ENCODE data around the gene KIAA0930. TPM values are rescaled to one million over a fixed set of nuclear protein-coding genes. Genes with fewer than 3 reads are reported as not detected.

The KIAA0930 gene
- polyA plus RNA-seq, 1 of the 3 experiments (the other 2 are of a cell fraction): 80.8 TPM

DNA sequence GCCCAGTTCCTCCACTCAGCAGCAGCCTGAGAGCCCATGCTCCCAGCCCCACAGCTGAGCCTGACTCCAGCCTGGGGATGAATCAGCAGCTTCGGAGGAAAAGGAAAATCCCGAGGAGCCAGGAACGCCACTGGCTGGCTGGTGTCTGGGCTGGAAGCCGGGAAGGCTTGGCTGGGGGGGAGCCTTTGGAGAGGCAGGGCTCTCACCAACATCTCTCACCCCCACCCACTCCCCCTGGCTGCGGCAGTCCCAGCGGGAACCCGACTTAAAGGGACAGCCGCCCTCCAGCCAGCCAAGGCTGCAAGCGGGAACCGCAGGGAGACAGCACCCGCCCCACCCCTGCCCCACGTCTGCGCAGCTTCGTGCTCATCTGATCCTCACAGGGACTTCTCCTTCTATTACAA, 28.4 kb downstream of the KIAA0930 start:
- peak; percentile 75 for DNase-seq
- Histone ChIP-seq H3K36me3 (replicated peaks in 1 of 2; ENCODE audit: control insufficient read depth in 1 of 2, insufficient read depth in 2 of 2, low read length in 1 of 2) (peaks cover 0 to 4% of the 10 kb centered on the region in 2 experiments), H3K4me2 (peak overlapping the region; percentile 72), H3K4me3 (ENCODE audit: low read depth in 2 of 2, low read length in 1 of 2) (peak overlapping the region; percentile 42 to 59), H2AFZ (ENCODE audit: low read depth) (peak overlapping the region; percentile 16; the same call in 1 of the 2 replicates), H3K4me1 (ENCODE audit: control insufficient read depth in 1 of 2, insufficient read depth in 2 of 2, low read depth in 1 of 2, low read length in 1 of 2) (peaks cover 31 to 53% of the 10 kb centered on the region in 2 experiments), H3F3A (replicated peaks; ENCODE audit: insufficient read depth) (peaks cover 11% of the 10 kb centered on the region), H4K20me1 (ENCODE audit: insufficient read depth) (peaks cover 15% of the 10 kb centered on the region), H3K9ac (peak overlapping the region; percentile 40; the same call in 1 of the 2 replicates), H3K9me3 (no peaks in the 10 kb centered on the region), H3K27ac (ENCODE audit: low read depth in 2 of 2, low read length in 1 of 2) (peak overlapping the region; percentile 78 to 84), H3K27me3 (ENCODE audit: insufficient read depth) (no peaks in the 10 kb centered on the region), H3K79me2 (ENCODE audit: insufficient read depth) (peaks cover 45% of the 10 kb centered on the region), H3K9me2 (no peaks in the 10 kb centered on the region)
- under 1% methylated on average over 13 of the region's 14 CpGs for WGBS (ENCODE audit: low lambda C conversion rate)
- ChIA-PET POLR2A (no interaction called here), CTCF (interaction anchor here (0.6 to 1.7 kb wide), 4 partner anchors 52 to 565 kb away, joined by 3 to 5 read pairs (median 4); partner anchors contain the start of gene UPK3A)
- TF ChIP-seq POLR2AphosphoS5 (IDR thresholded peaks at IDR 0.05; ENCODE audit: low read depth, low read length) (no peak), NRF1 (IDR thresholded peaks at IDR 0.05; ENCODE audit: low read depth, low read length) (peak; percentile 49), MXI1 (IDR thresholded peaks at IDR 0.05; ENCODE audit: low read depth, low read length) (no peak), SIN3A (IDR thresholded peaks at IDR 0.05; ENCODE audit: borderline replicate concordance, low read depth, low read length) (peak; percentile 35; the same call in 1 of the 2 replicates), GATA2 (CRISPR knock-in tag; IDR thresholded peaks at IDR 0.05) (no peak), SMC3 (IDR thresholded peaks at IDR 0.05; ENCODE audit: low read depth, low read length) (no peak), YY1 (IDR thresholded peaks at IDR 0.05; ENCODE audit: low read depth) (0 out of 2 replicates have a peak, but pooled peaks have one; percentile 20), RXRA (IDR thresholded peaks at IDR 0.05; ENCODE audit: borderline replicate concordance, low read depth) (no peak), RCOR1 (IDR thresholded peaks at IDR 0.05; ENCODE audit: low read length) (no peak), RAD21 (IDR thresholded peaks at IDR 0.05; ENCODE audit: low read length) (no peak), FOXM1 (IDR thresholded peaks at IDR 0.05; ENCODE audit: low read depth) (no peak), GABPA (IDR thresholded peaks at IDR 0.05; ENCODE audit: low read depth) (no peak), RFX5 (IDR thresholded peaks at IDR 0.05; ENCODE audit: low read length) (no peak), EP300 (IDR thresholded peaks at IDR 0.05; ENCODE audit: borderline replicate concordance in 1 of 2, low read depth in 1 of 2, low read length in 1 of 2) (peak in 1 of 2 experiments; percentile 39; a peak in 1 of 4 replicates), JUND (IDR thresholded peaks at IDR 0.05) (no peak), FOSL2 (IDR thresholded peaks at IDR 0.05; ENCODE audit: borderline replicate concordance, low read depth) (peak; percentile 67), MEF2A (IDR thresholded peaks at IDR 0.05; ENCODE audit: borderline replicate concordance, low read depth) (no peak)
- TF ChIP-seq, protein P1, sequence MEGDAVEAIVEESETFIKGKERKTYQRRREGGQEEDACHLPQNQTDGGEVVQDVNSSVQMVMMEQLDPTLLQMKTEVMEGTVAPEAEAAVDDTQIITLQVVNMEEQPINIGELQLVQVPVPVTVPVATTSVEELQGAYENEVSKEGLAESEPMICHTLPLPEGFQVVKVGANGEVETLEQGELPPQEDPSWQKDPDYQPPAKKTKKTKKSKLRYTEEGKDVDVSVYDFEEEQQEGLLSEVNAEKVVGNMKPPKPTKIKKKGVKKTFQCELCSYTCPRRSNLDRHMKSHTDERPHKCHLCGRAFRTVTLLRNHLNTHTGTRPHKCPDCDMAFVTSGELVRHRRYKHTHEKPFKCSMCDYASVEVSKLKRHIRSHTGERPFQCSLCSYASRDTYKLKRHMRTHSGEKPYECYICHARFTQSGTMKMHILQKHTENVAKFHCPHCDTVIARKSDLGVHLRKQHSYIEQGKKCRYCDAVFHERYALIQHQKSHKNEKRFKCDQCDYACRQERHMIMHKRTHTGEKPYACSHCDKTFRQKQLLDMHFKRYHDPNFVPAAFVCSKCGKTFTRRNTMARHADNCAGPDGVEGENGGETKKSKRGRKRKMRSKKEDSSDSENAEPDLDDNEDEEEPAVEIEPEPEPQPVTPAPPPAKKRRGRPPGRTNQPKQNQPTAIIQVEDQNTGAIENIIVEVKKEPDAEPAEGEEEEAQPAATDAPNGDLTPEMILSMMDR (IDR thresholded peaks at IDR 0.05): no peak
- TF ChIP-seq, protein P2, sequence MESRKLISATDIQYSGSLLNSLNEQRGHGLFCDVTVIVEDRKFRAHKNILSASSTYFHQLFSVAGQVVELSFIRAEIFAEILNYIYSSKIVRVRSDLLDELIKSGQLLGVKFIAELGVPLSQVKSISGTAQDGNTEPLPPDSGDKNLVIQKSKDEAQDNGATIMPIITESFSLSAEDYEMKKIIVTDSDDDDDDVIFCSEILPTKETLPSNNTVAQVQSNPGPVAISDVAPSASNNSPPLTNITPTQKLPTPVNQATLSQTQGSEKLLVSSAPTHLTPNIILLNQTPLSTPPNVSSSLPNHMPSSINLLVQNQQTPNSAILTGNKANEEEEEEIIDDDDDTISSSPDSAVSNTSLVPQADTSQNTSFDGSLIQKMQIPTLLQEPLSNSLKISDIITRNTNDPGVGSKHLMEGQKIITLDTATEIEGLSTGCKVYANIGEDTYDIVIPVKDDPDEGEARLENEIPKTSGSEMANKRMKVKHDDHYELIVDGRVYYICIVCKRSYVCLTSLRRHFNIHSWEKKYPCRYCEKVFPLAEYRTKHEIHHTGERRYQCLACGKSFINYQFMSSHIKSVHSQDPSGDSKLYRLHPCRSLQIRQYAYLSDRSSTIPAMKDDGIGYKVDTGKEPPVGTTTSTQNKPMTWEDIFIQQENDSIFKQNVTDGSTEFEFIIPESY (IDR thresholded peaks at IDR 0.05; ENCODE audit: borderline replicate concordance, low read depth): no peak
- TF ChIP-seq, protein P3, sequence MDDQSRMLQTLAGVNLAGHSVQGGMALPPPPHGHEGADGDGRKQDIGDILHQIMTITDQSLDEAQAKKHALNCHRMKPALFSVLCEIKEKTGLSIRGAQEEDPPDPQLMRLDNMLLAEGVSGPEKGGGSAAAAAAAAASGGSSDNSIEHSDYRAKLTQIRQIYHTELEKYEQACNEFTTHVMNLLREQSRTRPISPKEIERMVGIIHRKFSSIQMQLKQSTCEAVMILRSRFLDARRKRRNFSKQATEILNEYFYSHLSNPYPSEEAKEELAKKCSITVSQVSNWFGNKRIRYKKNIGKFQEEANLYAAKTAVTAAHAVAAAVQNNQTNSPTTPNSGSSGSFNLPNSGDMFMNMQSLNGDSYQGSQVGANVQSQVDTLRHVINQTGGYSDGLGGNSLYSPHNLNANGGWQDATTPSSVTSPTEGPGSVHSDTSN (IDR thresholded peaks at IDR 0.05): peak; percentile 25; the same call in 1 of the 2 replicates
- TF ChIP-seq, protein P4, sequence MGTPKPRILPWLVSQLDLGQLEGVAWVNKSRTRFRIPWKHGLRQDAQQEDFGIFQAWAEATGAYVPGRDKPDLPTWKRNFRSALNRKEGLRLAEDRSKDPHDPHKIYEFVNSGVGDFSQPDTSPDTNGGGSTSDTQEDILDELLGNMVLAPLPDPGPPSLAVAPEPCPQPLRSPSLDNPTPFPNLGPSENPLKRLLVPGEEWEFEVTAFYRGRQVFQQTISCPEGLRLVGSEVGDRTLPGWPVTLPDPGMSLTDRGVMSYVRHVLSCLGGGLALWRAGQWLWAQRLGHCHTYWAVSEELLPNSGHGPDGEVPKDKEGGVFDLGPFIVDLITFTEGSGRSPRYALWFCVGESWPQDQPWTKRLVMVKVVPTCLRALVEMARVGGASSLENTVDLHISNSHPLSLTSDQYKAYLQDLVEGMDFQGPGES (IDR thresholded peaks at IDR 0.05; ENCODE audit: low read depth, low read length): no peak
- TF ChIP-seq, protein P5, sequence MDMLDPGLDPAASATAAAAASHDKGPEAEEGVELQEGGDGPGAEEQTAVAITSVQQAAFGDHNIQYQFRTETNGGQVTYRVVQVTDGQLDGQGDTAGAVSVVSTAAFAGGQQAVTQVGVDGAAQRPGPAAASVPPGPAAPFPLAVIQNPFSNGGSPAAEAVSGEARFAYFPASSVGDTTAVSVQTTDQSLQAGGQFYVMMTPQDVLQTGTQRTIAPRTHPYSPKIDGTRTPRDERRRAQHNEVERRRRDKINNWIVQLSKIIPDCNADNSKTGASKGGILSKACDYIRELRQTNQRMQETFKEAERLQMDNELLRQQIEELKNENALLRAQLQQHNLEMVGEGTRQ (IDR thresholded peaks at IDR 0.05; ENCODE audit: borderline replicate concordance, low read depth, low read length): no peak
- TF ChIP-seq, protein P6, sequence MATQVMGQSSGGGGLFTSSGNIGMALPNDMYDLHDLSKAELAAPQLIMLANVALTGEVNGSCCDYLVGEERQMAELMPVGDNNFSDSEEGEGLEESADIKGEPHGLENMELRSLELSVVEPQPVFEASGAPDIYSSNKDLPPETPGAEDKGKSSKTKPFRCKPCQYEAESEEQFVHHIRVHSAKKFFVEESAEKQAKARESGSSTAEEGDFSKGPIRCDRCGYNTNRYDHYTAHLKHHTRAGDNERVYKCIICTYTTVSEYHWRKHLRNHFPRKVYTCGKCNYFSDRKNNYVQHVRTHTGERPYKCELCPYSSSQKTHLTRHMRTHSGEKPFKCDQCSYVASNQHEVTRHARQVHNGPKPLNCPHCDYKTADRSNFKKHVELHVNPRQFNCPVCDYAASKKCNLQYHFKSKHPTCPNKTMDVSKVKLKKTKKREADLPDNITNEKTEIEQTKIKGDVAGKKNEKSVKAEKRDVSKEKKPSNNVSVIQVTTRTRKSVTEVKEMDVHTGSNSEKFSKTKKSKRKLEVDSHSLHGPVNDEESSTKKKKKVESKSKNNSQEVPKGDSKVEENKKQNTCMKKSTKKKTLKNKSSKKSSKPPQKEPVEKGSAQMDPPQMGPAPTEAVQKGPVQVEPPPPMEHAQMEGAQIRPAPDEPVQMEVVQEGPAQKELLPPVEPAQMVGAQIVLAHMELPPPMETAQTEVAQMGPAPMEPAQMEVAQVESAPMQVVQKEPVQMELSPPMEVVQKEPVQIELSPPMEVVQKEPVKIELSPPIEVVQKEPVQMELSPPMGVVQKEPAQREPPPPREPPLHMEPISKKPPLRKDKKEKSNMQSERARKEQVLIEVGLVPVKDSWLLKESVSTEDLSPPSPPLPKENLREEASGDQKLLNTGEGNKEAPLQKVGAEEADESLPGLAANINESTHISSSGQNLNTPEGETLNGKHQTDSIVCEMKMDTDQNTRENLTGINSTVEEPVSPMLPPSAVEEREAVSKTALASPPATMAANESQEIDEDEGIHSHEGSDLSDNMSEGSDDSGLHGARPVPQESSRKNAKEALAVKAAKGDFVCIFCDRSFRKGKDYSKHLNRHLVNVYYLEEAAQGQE (IDR thresholded peaks at IDR 0.05; ENCODE audit: low read depth, low read length): peak; percentile 38; the same call in 1 of the 2 replicates
